ENCODE measurements around the gene ADAM22.
"Not testable (repeated sequence)": the region's sequence is repeated elsewhere in the genome, so short reads cannot be mapped to it uniquely, and the experiment has no call there.

The ADAM22 gene

GRCh38 chr7:87933953-87934698 lies at the start of gene ADAM22:
TSS of gene ADAM22 (plus strand) at chr7:87934251. CDS start at chr7:87934466, 215 bp downstream.
- TF ChIP-seq CTCF (IDR thresholded peaks at IDR 0.05): peak; percentile 63
- TF ChIP-seq ZFX (IDR thresholded peaks at IDR 0.05; ENCODE audit: borderline replicate concordance): no peak
- peak within 1 kb of the TSS; percentile 79 for H3K27ac ChIP-seq

GRCh38 chr7:87885018-87885417 lies 49.0 kb upstream of the ADAM22 start:
- H3K27ac ChIP-seq: no peak overlapping the region
- TF ChIP-seq ZFX (IDR thresholded peaks at IDR 0.05; ENCODE audit: borderline replicate concordance) (no peak), CTCF (IDR thresholded peaks at IDR 0.05) (no peak)

GRCh38 chr7:87886875-87887274 lies 47.2 kb upstream of the ADAM22 start:
- TF ChIP-seq ZFX (IDR thresholded peaks at IDR 0.05; ENCODE audit: borderline replicate concordance): no peak
- peak; percentile 58 for TF ChIP-seq CTCF (IDR thresholded peaks at IDR 0.05)
- no peak overlapping the region for H3K27ac ChIP-seq

GRCh38 chr7:87895363-87895762 lies 38.7 kb upstream of the ADAM22 start:
- no peak for TF ChIP-seq ZFX (IDR thresholded peaks at IDR 0.05; ENCODE audit: borderline replicate concordance)
- no peak overlapping the region for H3K27ac ChIP-seq

GRCh38 chr7:87899255-87899654 lies 34.8 kb upstream of the ADAM22 start:
- no peak overlapping the region for H3K27ac ChIP-seq
- no peak for TF ChIP-seq ZFX (IDR thresholded peaks at IDR 0.05; ENCODE audit: borderline replicate concordance)
- TF ChIP-seq CTCF (IDR thresholded peaks at IDR 0.05): no peak

- peak overlapping the region; percentile 51 for H3K27ac ChIP-seq
These were observed 26.7 kb upstream of the ADAM22 start for GRCh38 chr7:87907136-87907906.

- H3K27ac ChIP-seq: not testable (repeated sequence)
These were observed 25.2 kb upstream of the ADAM22 start for GRCh38 chr7:87908814-87909213.

GRCh38 chr7:87912121-87912520 lies 21.9 kb upstream of the ADAM22 start:
- no peak overlapping the region for H3K27ac ChIP-seq
- TF ChIP-seq CTCF (IDR thresholded peaks at IDR 0.05): no peak
- no peak for TF ChIP-seq ZFX (IDR thresholded peaks at IDR 0.05; ENCODE audit: borderline replicate concordance)

Data from 22Rv1 (cell line).